Adipocyte (in vitro differentiated cells): Measurements from ENCODE around the gene DCAF7.

ENCODE experiments used
- DNase-seq: peaks from one replicate; pipeline ENCODE4 v3.0.0-alpha.2; 2015; ENCODE audit warnings: low read depth
- H3K27me3 ChIP-seq: replicated peaks from 2 replicates; pipeline ENCODE4 v1.7.0; 2013; ENCODE audit warnings: mild to moderate bottlenecking, low read length, moderate library complexity; ENCODE audit not compliant: control insufficient read depth, insufficient read depth
- H3K36me3 ChIP-seq: 2 replicates; pipeline ENCODE4 v1.7.0; 2013; ENCODE audit warnings: low read length, mild to moderate bottlenecking, moderate library complexity; ENCODE audit not compliant: control insufficient read depth, insufficient read depth, severe bottlenecking
- H3K4me1 ChIP-seq: 2 replicates; pipeline ENCODE4 v1.7.0; 2013; ENCODE audit warnings: mild to moderate bottlenecking, low read length, moderate library complexity; ENCODE audit not compliant: control insufficient read depth, insufficient read depth
- H3K4me3 ChIP-seq: 2 replicates; pipeline ENCODE4 v1.7.0; 2013; ENCODE audit warnings: mild to moderate bottlenecking, low read length, moderate library complexity
- H3K9ac ChIP-seq: 2 replicates; pipeline ENCODE4 v1.7.0; 2013; ENCODE audit warnings: mild to moderate bottlenecking, low read length, moderate library complexity
- H3K9me3 ChIP-seq: 2 replicates; pipeline ENCODE4 v1.7.0; 2013; ENCODE audit warnings: mild to moderate bottlenecking, low read length, moderate library complexity; ENCODE audit not compliant: control insufficient read depth

The DCAF7 gene, protein sequence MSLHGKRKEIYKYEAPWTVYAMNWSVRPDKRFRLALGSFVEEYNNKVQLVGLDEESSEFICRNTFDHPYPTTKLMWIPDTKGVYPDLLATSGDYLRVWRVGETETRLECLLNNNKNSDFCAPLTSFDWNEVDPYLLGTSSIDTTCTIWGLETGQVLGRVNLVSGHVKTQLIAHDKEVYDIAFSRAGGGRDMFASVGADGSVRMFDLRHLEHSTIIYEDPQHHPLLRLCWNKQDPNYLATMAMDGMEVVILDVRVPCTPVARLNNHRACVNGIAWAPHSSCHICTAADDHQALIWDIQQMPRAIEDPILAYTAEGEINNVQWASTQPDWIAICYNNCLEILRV

DNA sequence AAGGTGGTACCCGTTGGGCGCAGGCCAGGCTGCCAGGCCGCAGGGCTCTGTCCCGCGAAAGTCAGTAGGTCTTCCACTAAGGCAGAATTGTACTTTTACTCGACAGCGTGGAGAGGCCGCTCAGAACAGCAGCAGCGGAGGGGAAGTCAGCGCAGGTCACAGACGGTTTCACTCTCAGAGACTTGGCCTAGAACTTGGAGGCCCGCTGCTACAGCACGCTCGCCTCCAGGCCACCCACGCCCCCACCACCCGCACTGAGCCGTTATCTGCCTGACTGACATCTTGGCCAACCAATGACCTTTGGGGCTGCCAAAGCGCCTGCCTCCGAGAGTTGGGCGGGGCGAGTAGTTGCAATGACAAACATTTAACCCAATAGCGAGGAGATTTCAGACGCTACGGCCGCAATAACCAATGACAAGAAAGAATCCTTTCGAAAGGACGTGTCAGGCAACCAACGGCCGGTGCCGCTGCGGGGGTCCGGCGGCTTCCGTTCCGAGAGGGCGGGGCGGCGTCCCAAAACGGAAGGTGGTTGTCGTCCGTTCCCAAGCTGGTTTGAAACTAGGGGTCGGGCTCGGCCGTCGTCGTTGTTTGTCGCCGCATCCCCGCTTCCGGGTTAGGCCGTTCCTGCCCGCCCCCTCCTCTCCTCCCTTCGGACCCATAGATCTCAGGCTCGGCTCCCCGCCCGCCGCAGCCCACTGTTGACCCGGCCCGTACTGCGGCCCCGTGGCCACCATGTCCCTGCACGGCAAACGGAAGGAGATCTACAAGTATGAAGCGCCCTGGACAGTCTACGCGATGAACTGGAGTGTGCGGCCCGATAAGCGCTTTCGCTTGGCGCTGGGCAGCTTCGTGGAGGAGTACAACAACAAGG, at the start of gene DCAF7:
Gene DCAF7 (plus strand): TSS at position 532 of the 871 bp plus-strand sequence. CDS start 201 bp downstream, at position 733.
- Histone ChIP-seq H3K27me3 (no peaks in the 10 kb centered on the region), H3K4me3 (peak within 1 kb of the TSS; percentile 98), H3K4me1 (peaks cover 33% of the 10 kb centered on the region), H3K9me3 (no peaks in the 10 kb centered on the region), H3K9ac (peak within 1 kb of the TSS; percentile 98), H3K36me3 (no peaks in the 10 kb centered on the region)
- DNase-seq = peak; percentile 100

DNA sequence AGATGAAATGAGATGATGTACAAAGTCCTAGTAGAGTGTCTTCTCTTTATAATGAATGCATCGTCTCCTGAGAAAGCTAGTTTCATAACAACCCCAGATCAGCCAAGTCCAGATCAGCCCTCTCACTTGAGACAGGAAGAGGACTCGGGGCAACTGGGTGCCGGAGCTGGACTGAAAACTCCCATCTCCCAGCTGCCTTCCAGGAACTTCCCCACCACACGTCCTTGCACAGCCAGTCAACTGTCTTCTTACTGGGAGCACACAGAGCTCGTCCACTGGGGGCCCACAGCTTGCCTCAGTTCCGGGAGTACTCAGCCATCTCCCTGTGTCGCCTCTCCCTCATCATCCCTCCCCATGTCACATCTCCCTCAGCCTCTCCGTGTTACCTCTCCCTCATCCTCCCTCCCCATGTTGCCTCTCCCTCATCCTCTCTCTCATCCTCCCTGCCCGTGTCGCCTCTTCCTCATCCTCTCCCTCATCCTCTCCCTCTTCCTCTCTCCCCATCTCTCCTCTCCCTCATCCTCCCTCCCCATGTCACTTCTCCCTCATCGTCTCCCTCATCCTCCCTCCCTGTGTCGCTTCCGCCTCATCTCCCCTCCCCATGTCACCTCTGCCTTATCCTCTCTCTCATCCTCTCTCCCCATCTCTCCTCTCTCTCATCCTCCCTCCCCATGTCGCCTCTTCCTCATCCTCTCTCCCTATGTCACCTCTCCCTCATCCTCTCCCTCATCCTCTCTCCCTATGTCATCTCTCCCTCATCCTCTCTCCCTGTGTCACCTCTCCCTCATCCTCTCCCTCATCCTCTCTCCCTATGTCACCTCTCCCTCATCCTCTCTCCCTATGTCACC, 49.5 kb upstream of the DCAF7 start:
- no peak overlapping the region for H3K9ac ChIP-seq
- H3K4me3 ChIP-seq = no peak overlapping the region
- no peak for DNase-seq
- H3K27me3 ChIP-seq = peaks cover 19% of the 10 kb centered on the region
- peaks cover 6% of the 10 kb centered on the region for H3K4me1 ChIP-seq
- H3K9me3 ChIP-seq = peaks cover 5% of the 10 kb centered on the region
- no peaks in the 10 kb centered on the region for H3K36me3 ChIP-seq

DNA sequence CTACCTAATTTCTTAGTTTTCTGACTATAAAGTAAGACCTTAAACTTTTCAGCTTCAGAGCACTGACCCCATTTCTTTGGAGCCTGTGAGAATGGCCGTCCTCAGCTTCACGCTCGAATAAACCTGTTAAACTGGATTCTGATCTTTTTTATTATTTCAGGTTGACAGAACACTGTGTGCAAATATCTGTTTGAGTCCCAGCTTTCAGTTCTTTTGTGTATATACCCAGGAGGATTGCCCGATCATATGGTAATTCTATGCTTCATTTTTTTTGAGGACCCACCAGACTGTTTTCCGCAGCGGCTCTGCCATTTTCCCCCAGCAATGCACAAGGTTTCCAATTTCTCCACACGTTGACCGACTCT, 47.0 kb upstream of the DCAF7 start:
- no peak for DNase-seq
- Histone ChIP-seq H3K9ac (no peak overlapping the region), H3K27me3 (peaks cover 40% of the 10 kb centered on the region), H3K4me1 (peaks cover 5% of the 10 kb centered on the region), H3K4me3 (no peak overlapping the region), H3K9me3 (peaks cover 5% of the 10 kb centered on the region), H3K36me3 (no peaks in the 10 kb centered on the region)

DNA sequence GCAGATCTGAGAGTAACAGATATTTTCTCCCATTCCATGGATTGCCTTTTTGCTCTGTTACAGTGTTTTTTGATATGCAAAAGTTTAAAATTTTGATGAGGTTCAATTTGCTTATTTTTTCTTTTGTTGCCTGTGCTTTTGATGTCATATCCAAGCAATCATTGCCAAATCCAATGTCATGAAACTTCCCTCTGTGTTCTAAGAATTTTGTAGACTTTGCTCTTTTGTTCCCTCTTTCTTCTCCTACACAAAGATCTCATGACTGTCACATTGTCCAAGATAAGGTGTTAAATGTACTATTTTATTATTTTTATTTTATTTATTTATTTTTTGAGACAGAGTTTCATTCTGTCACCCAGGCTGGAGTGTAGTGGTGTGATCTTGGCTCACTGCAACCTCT, 46.0 kb upstream of the DCAF7 start:
- Histone ChIP-seq H3K36me3 (no peaks in the 10 kb centered on the region), H3K9ac (no peak overlapping the region), H3K9me3 (peaks cover 5% of the 10 kb centered on the region), H3K4me3 (no peak overlapping the region), H3K4me1 (no peaks in the 10 kb centered on the region), H3K27me3 (peaks cover 49% of the 10 kb centered on the region)
- no peak for DNase-seq

DNA sequence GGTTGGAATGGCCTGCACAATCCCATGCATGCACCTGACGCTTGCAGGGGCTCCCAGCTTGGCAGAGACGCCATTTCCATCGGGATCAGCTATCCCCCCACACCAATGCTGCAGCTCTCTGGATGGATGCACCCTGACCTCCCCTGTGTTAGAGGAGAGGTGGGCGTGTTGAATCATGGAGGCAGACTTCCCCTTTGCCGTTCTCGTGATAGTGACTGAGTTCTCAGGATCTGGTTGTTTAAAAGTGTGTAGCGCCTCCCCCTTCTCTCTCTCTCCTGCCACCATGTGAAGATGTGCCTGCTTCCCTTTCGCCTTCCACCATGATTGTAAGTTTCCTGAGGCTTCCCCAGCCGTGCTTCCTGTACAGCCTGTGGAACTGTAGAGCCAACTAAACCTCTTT, 44.9 kb upstream of the DCAF7 start:
- Histone ChIP-seq H3K4me1 (no peaks in the 10 kb centered on the region), H3K9me3 (peaks cover 5% of the 10 kb centered on the region), H3K36me3 (no peaks in the 10 kb centered on the region), H3K27me3 (peaks cover 58% of the 10 kb centered on the region), H3K9ac (no peak overlapping the region), H3K4me3 (no peak overlapping the region)
- no peak for DNase-seq

DNA sequence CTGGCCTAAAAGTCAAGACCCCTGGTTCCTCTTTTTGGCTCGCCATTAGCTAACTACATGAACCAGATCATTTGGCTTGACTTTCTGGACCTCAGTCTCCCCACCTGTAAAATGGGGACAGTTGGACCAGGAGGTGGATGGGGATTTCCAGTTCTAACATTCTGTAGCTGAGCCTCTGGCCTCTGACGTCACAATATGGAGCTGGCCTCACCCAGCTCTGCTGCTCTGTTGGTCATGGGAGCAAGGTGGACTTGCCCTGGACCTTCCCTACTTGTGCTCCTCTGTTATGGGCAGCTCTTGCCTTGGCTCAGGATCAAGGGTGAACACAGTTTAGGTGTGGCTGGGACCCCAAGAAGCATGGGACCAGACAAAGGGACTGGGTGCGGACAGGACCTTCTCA, 43.6 kb upstream of the DCAF7 start:
- no peak for DNase-seq
- H3K4me3 ChIP-seq = no peak overlapping the region
- no peaks in the 10 kb centered on the region for H3K36me3 ChIP-seq
- no peak overlapping the region for H3K9ac ChIP-seq
- peaks cover 5% of the 10 kb centered on the region for H3K9me3 ChIP-seq
- H3K4me1 ChIP-seq = no peaks in the 10 kb centered on the region
- peaks cover 56% of the 10 kb centered on the region for H3K27me3 ChIP-seq

DNA sequence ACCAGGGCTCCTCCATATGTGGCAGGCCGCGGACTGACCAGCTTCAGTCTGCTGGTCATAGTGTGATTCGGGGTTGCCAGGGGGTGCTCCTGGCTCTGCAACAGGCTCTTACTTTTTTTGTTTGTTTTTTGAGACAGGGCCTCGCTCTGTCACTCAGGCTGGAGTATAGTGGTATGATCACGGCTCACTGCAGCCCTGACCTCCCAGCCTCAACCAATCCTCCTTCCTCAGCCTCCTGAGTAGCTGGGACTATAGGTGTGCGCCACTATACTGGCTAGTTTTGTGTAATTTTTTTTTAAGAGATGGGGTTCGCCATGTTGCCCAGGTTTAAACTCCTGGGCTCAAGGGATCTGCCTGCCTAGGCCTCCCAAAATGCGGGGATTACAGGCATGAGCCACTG, 38.9 kb upstream of the DCAF7 start:
- Histone ChIP-seq H3K9me3 (no peaks in the 10 kb centered on the region), H3K36me3 (no peaks in the 10 kb centered on the region), H3K4me3 (no peak overlapping the region), H3K4me1 (no peaks in the 10 kb centered on the region), H3K27me3 (peaks cover 53% of the 10 kb centered on the region), H3K9ac (no peak overlapping the region)
- no peak for DNase-seq

DNA sequence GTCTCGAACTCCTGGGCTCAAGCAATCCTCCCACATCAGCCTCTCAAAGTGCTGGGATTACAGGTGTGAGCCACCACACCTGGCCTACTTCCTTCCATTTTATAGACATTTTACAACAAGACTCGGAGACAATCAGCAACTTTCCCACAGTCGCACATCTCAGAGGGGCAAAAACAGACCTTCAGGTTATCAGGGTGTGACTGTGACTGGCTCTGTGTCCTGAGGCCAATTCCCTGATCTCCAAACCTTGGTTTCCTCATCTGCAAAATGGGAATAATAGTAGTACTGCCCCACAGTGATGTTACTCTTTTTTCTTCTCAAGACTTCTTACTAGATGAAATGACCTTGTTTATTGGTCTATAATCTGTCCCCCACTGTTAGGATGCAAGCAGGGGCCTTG, 37.9 kb upstream of the DCAF7 start:
- Histone ChIP-seq H3K4me1 (peaks cover 4% of the 10 kb centered on the region), H3K9me3 (no peaks in the 10 kb centered on the region), H3K4me3 (no peak overlapping the region)

DNA sequence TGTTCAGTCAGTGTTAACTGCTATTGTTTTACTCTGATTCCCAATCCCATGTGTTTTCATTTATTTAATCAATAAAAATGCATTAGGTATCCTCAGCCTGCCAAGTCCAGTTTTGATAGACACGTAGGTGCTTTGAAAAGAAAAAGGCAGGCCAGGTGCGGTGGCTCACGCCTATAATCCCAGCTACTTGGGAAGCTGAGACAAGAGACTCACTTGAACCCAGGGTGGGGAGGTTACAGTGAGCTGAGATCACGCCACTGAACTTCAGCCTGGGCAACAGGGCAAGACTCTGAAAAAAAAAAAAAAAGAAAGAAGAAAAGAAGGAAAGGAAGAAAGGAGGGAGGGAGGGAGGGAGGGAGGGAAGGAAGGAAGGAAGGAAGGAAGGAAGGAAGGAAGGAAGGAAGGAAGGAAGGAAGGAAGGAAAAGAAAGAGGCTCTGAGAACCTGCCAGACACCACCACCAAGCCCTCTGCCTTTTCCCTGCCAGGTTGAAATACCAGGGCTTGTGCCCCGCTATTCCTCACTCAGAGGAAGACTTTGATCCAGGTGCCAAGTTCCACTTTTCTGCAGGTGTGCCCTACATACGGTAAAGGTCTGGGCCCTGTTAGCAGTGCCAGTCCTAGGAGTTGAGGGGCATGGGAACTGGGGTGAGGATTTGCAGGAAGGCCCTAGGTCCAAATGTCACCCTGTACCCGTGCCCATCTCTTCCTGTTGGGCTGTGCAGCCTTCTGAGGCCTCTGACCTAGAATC, 37.2 kb upstream of the DCAF7 start:
- Histone ChIP-seq H3K4me1 (peaks cover 4% of the 10 kb centered on the region), H3K27me3 (peaks cover 40% of the 10 kb centered on the region), H3K9ac (no peak overlapping the region), H3K9me3 (no peaks in the 10 kb centered on the region), H3K36me3 (no peaks in the 10 kb centered on the region), H3K4me3 (no peak overlapping the region)
- no peak for DNase-seq

More for the DNA sequence above, 37.9 kb upstream of the DCAF7 start:
- no peak overlapping the region for H3K9ac ChIP-seq
- H3K27me3 ChIP-seq = peaks cover 43% of the 10 kb centered on the region
- DNase-seq = no peak
- H3K36me3 ChIP-seq = no peaks in the 10 kb centered on the region

DNA sequence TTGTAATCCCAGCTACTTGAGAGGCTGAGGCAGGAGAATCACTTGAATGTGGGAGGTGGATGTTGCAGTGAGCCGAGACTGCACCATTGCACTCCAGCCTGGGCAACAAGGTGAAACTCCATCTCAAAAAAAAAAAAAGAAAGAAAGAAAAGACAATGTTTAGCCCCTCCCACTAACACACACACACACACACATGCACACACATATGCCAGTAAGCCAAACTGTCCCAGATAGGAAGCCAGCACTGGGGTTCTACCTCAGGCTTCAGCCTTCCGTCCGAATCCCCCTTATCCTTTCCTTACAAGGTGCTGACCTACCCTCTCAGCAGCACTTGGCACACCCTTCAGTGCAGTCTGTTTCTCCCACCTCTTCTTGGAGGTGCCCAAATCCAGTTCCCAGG, 35.8 kb upstream of the DCAF7 start:
- H3K4me1 ChIP-seq = peaks cover 4% of the 10 kb centered on the region
- no peak overlapping the region for H3K4me3 ChIP-seq
- no peak for DNase-seq
- H3K27me3 ChIP-seq = peaks cover 32% of the 10 kb centered on the region
- H3K36me3 ChIP-seq = no peaks in the 10 kb centered on the region
- H3K9me3 ChIP-seq = no peaks in the 10 kb centered on the region
- no peak overlapping the region for H3K9ac ChIP-seq
